Measurements from ENCODE around the gene GNG7.

DNA sequence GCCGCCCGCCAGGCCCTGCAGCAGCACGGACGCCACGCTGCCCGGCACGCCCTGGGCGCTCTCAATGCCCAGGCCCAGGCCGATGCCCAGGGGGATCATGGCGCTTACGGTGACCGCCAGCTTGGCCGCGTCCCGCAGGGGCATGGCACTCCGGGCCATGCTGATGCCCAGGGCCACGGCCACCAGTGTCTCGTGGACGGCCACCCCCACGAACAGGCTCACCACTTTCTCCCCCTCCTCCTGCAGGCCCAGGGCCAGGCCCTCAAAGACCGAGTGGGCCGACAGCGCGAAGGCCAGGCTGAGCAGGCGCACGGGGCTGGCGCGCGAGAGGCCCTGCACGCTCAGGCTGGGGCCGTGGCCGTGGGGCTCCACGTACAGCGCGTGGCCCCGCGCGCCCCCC is 30.4 kb upstream of the GNG7 start:
- TF ChIP-seq POLR2A (IDR thresholded peaks at IDR 0.05; ENCODE audit: low read depth, low read length) (no peak), TAF1 (IDR thresholded peaks at IDR 0.05; ENCODE audit: borderline replicate concordance, low read depth, low read length) (no peak)
